K562 (cell line): Measurements from ENCODE around the gene ABCC5. TPM values are rescaled to one million over a fixed set of nuclear protein-coding genes. Genes with fewer than 3 reads are reported as not detected.
A peak's percentile ranks its signal among the peaks of the same experiment; 100 is the strongest.

Experiments
- HDAC3 ChIP-seq: fragments of 450-650 bp; IDR thresholded peaks from 2 replicates; pipeline ENCODE4 v1.6.1; 2018; ENCODE audit warnings: borderline replicate concordance, mild to moderate bottlenecking, moderate library complexity; ENCODE audit not compliant: partially characterized antibody
- HIVEP1 ChIP-seq: fragments of 250-450 bp; sonication (Bioruptor Pico); IDR thresholded peaks from 2 replicates; pipeline ENCODE4 v1.4.0; 2020; ENCODE audit warnings: mild to moderate bottlenecking
- MAFK ChIP-seq: IDR thresholded peaks from 2 replicates; pipeline ENCODE4 v1.6.1; 2011; ENCODE audit warnings: low read length, improper control_type of control experiment
- NR2C2 ChIP-seq, 2 experiments: fragments of 200-800 bp in 1 of 2; sonication (Bioruptor generic) in 1 of 2; sonication (generic) in 1 of 2; formaldehyde crosslinking in 1 of 2; IDR thresholded peaks; 2 replicates each; pipeline versions ENCODE4 v1.6.1 to v1.8.0; 2016 to 2022; ENCODE audit warnings: mild to moderate bottlenecking in 1 of 2, missing compliant biosample characterization in 1 of 2, missing genetic modification characterization in 1 of 2, missing genetic modification reagents in 1 of 2
- POLR2AphosphoS2 ChIP-seq: IDR thresholded peaks from 2 replicates; pipeline ENCODE4 v1.6.1; 2012; ENCODE audit warnings: low read length, improper control_type of control experiment
- PTBP1 ChIP-seq: fragments of 200-400 bp; formaldehyde crosslinking; IDR thresholded peaks from 2 replicates; pipeline ENCODE4 v1.6.1; 2017; ENCODE audit warnings: low read depth, low read length
- RAD21 ChIP-seq, 2 experiments: fragments of 250-450 bp in 1 of 2; fragments of 450-650 bp in 1 of 2; sonication (Bioruptor Pico) in 1 of 2; formaldehyde crosslinking in 1 of 2; IDR thresholded peaks in 1 of 2; conservative IDR thresholded peaks in 1 of 2; 2 replicates each; pipeline versions ENCODE4 v1.4.0 to v1.8.0; 2020 to 2022; ENCODE audit warnings: mild to moderate bottlenecking in 2 of 2, moderate library complexity in 1 of 2
- ZNF586 ChIP-seq: fragments of 450-650 bp; formaldehyde crosslinking; conservative IDR thresholded peaks from 2 replicates; pipeline ENCODE4 v1.4.0; 2020; ENCODE audit warnings: mild to moderate bottlenecking, moderate library complexity
- polyA plus RNA-seq, 8 experiments: library from polyadenylated mRNA; depleted of rRNA in 4 of 8; stranded (reverse) in 5 of 8; unstranded in 3 of 8; fragments of >200 nt; fragmentation: Nextera tagmentation in 2 of 8; fragmentation: Illumina TruSeq in 1 of 8; extraction: Ambion mirVana in 2 of 8; extraction: Trizol in 1 of 8; gene quantifications; 2 replicates each; pipeline versions ENCODE4 v1.2.1 to v1.2.3, GENCODE V29; 2011 to 2014; ENCODE audit warnings: inconsistent platforms in 1 of 8, missing spikeins in 1 of 8
- total RNA-seq, 7 experiments: library from RNA; depleted of rRNA in 6 of 7; stranded (reverse); fragments of >200 nt in 6 of 7; fragmentation: Illumina TruSeq in 2 of 7; extraction: Trizol in 2 of 7; gene quantifications; 2 replicates each; pipeline versions ENCODE4 v1.2.1 to v1.2.3, GENCODE V29; 2011 to 2021; ENCODE audit warnings: low replicate concordance in 1 of 7
- TF ChIP-seq, protein P1 (sequence below): fragments of 450-650 bp; IDR thresholded peaks from 2 replicates; pipeline ENCODE4 v1.6.1; 2018; ENCODE audit warnings: mild to moderate bottlenecking, low read depth; ENCODE audit not compliant: partially characterized antibody
- TF ChIP-seq, protein P2 (sequence below): sonication (generic); formaldehyde crosslinking; IDR thresholded peaks from 2 replicates; pipeline ENCODE4 v1.8.1; 2022; ENCODE audit warnings: missing genetic modification reagents
- TF ChIP-seq, protein P3 (sequence below): fragments of 250-450 bp; sonication (Bioruptor Pico); IDR thresholded peaks from 2 replicates; pipeline ENCODE4 v1.5.0; 2022; ENCODE audit warnings: mild to moderate bottlenecking
- TF ChIP-seq, protein P4 (sequence below): fragments of 450-650 bp; IDR thresholded peaks from one replicate; pipeline ENCODE4 v1.6.1; 2018; ENCODE audit warnings: mild to moderate bottlenecking, moderate library complexity; ENCODE audit not compliant: partially characterized antibody
- TF ChIP-seq, protein P5 (sequence below), 2 experiments: IDR thresholded peaks; 2 replicates each; pipeline ENCODE4 v1.6.1; 2011; ENCODE audit warnings: borderline replicate concordance in 1 of 2, control low read depth in 1 of 2, low read depth in 1 of 2, low read length in 1 of 2, mild to moderate bottlenecking in 1 of 2, mixed read lengths in 1 of 2, moderate library complexity in 1 of 2; ENCODE audit not compliant: insufficient read depth in 1 of 2, insufficient read length in 1 of 2, poor library complexity in 1 of 2, severe bottlenecking in 1 of 2; ENCODE audit errors: extremely low read depth in 1 of 2
- TF ChIP-seq, protein P6 (sequence below), 2 experiments: IDR thresholded peaks; 2 replicates each; pipeline ENCODE4 v1.6.1; 2012; ENCODE audit warnings: improper control_type of control experiment in 2 of 2, low read depth in 2 of 2, low read length in 2 of 2, borderline replicate concordance in 1 of 2

Gene ABCC5
- total and polyA plus RNA-seq, 9 of the 15 experiments (the other 6 are each of a cell fraction or from before 2014, with no cell fraction given): 22.0 to 53.0 (median 41.9) TPM

DNA sequence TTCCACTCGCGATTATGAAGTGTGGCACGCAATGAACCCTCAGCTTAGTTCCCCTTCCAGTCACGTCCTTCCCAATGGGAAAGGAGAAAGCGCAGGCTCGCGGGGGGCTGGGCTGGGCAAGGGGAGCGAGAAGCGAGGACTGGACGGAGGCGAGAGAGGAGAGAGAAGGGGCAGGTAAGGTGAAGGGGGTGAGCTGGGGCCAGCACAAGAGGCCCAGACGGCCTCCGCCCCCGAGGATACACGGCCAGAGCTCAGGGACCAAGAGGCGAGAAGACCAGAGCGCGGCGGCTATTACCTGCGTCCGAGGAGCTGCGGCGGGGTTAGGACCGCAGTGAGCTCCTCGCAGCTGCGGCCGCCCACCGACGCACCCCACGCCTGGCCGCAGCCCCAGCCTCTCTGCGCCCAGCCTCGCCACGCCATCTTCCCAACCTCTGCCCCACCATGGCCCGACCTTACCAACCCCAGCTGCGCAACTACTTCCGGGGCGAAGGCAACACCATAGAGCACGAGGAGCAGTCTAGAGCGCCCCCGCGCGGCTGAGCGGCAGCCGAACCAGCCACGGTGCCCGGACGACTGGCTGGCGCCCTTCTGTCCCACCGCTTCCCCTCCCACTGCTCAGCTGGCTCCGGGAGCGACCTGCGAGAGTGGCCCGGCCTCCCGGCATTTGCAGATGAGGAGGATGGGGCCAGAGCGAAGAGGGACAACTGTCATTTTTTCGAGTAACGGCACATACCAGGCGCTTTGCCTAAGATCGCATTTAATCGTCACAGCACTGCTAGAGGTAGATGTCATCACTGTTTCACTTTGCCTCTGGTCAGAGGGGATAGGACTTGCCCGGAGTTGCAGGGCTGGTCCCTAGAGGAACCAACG, 133.0 kb downstream of the ABCC5 start, which contains the start of gene PARL (continued):
- TF ChIP-seq NR2C2 (CRISPR knock-in tag; IDR thresholded peaks at IDR 0.05) (peak; percentile 100), NR2C2 (tag; IDR thresholded peaks at IDR 0.05) (peak; percentile 100), RAD21 (CRISPR knock-in tag; conservative IDR thresholded peaks at IDR 0.05 in 1 of 2, IDR thresholded peaks at IDR 0.05 in 1 of 2) (peak; percentile 77 to 81), HDAC3 (no peak), ZNF586 (CRISPR knock-in tag) (no peak), POLR2AphosphoS2 (no peak), PTBP1 (no peak), MAFK (no peak), HIVEP1 (CRISPR knock-in tag) (no peak)
- TF ChIP-seq, protein P1, sequence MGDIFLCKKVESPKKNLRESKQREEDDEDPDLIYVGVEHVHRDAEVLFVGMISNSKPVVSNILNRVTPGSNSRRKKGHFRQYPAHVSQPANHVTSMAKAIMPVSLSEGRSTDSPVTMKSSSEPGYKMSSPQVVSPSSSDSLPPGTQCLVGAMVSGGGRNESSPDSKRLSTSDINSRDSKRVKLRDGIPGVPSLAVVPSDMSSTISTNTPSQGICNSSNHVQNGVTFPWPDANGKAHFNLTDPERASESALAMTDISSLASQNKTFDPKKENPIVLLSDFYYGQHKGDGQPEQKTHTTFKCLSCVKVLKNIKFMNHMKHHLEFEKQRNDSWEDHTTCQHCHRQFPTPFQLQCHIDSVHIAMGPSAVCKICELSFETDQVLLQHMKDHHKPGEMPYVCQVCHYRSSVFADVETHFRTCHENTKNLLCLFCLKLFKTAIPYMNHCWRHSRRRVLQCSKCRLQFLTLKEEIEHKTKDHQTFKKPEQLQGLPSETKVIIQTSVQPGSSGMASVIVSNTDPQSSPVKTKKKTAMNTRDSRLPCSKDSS: no peak
- TF ChIP-seq, protein P2, sequence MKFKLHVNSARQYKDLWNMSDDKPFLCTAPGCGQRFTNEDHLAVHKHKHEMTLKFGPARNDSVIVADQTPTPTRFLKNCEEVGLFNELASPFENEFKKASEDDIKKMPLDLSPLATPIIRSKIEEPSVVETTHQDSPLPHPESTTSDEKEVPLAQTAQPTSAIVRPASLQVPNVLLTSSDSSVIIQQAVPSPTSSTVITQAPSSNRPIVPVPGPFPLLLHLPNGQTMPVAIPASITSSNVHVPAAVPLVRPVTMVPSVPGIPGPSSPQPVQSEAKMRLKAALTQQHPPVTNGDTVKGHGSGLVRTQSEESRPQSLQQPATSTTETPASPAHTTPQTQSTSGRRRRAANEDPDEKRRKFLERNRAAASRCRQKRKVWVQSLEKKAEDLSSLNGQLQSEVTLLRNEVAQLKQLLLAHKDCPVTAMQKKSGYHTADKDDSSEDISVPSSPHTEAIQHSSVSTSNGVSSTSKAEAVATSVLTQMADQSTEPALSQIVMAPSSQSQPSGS (CRISPR knock-in tag): no peak
- TF ChIP-seq, protein P3, sequence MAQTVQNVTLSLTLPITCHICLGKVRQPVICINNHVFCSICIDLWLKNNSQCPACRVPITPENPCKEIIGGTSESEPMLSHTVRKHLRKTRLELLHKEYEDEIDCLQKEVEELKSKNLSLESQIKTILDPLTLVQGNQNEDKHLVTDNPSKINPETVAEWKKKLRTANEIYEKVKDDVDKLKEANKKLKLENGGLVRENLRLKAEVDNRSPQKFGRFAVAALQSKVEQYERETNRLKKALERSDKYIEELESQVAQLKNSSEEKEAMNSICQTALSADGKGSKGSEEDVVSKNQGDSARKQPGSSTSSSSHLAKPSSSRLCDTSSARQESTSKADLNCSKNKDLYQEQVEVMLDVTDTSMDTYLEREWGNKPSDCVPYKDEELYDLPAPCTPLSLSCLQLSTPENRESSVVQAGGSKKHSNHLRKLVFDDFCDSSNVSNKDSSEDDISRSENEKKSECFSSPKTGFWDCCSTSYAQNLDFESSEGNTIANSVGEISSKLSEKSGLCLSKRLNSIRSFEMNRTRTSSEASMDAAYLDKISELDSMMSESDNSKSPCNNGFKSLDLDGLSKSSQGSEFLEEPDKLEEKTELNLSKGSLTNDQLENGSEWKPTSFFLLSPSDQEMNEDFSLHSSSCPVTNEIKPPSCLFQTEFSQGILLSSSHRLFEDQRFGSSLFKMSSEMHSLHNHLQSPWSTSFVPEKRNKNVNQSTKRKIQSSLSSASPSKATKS (CRISPR knock-in tag): no peak
- TF ChIP-seq, protein P4, sequence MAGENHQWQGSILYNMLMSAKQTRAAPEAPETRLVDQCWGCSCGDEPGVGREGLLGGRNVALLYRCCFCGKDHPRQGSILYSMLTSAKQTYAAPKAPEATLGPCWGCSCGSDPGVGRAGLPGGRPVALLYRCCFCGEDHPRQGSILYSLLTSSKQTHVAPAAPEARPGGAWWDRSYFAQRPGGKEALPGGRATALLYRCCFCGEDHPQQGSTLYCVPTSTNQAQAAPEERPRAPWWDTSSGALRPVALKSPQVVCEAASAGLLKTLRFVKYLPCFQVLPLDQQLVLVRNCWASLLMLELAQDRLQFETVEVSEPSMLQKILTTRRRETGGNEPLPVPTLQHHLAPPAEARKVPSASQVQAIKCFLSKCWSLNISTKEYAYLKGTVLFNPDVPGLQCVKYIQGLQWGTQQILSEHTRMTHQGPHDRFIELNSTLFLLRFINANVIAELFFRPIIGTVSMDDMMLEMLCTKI: no peak
- TF ChIP-seq, protein P5, sequence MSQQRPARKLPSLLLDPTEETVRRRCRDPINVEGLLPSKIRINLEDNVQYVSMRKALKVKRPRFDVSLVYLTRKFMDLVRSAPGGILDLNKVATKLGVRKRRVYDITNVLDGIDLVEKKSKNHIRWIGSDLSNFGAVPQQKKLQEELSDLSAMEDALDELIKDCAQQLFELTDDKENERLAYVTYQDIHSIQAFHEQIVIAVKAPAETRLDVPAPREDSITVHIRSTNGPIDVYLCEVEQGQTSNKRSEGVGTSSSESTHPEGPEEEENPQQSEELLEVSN (IDR thresholded peaks at IDR 0.05; ENCODE audit: borderline replicate concordance in 1 of 2, extremely low read depth in 1 of 2, insufficient read depth in 1 of 2, insufficient read length in 1 of 2, low read depth in 1 of 2, low read length in 1 of 2, poor library complexity in 1 of 2, severe bottlenecking in 1 of 2): peak; percentile 65 to 72
- TF ChIP-seq, protein P6, sequence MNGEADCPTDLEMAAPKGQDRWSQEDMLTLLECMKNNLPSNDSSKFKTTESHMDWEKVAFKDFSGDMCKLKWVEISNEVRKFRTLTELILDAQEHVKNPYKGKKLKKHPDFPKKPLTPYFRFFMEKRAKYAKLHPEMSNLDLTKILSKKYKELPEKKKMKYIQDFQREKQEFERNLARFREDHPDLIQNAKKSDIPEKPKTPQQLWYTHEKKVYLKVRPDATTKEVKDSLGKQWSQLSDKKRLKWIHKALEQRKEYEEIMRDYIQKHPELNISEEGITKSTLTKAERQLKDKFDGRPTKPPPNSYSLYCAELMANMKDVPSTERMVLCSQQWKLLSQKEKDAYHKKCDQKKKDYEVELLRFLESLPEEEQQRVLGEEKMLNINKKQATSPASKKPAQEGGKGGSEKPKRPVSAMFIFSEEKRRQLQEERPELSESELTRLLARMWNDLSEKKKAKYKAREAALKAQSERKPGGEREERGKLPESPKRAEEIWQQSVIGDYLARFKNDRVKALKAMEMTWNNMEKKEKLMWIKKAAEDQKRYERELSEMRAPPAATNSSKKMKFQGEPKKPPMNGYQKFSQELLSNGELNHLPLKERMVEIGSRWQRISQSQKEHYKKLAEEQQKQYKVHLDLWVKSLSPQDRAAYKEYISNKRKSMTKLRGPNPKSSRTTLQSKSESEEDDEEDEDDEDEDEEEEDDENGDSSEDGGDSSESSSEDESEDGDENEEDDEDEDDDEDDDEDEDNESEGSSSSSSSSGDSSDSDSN (IDR thresholded peaks at IDR 0.05; ENCODE audit: borderline replicate concordance in 1 of 2, low read depth in 2 of 2, low read length in 2 of 2): peak in 1 of 2 experiments; percentile 77; a peak in 2 of 4 replicates
